IMR-90 (cell line): ENCODE measurements around the gene BEST1.

Experiments used
- FOS ChIP-seq: fragments of 150-350 bp; IDR thresholded peaks from 2 replicates; pipeline ENCODE4 v1.6.1; 2016; ENCODE audit warnings: low read depth, low read length
- MAZ ChIP-seq: IDR thresholded peaks from 2 replicates; pipeline ENCODE4 v1.6.1; 2012; ENCODE audit warnings: low read depth, mild to moderate bottlenecking, low read length, improper control_type of control experiment, moderate library complexity, borderline replicate concordance
- POLR2A ChIP-seq: IDR thresholded peaks from 2 replicates; pipeline ENCODE4 v1.6.1; 2012; ENCODE audit warnings: mild to moderate bottlenecking, low read depth, low read length
- RFX5 ChIP-seq: IDR thresholded peaks from 2 replicates; pipeline ENCODE4 v1.8.0; 2012; ENCODE audit warnings: low read depth, mild to moderate bottlenecking, low read length, moderate library complexity
- TF ChIP-seq, protein P1 (sequence below): conservative IDR thresholded peaks from 2 replicates; pipeline ENCODE4 v1.5.1; 2012; ENCODE audit warnings: mild to moderate bottlenecking, low read depth, low read length, improper control_type of control experiment
- TF ChIP-seq, protein P2 (sequence below): fragments of 150-350 bp; IDR thresholded peaks from 2 replicates; pipeline ENCODE4 v1.6.1; 2016; ENCODE audit warnings: low read depth, mild to moderate bottlenecking, low read length, moderate library complexity, borderline replicate concordance

DNA sequence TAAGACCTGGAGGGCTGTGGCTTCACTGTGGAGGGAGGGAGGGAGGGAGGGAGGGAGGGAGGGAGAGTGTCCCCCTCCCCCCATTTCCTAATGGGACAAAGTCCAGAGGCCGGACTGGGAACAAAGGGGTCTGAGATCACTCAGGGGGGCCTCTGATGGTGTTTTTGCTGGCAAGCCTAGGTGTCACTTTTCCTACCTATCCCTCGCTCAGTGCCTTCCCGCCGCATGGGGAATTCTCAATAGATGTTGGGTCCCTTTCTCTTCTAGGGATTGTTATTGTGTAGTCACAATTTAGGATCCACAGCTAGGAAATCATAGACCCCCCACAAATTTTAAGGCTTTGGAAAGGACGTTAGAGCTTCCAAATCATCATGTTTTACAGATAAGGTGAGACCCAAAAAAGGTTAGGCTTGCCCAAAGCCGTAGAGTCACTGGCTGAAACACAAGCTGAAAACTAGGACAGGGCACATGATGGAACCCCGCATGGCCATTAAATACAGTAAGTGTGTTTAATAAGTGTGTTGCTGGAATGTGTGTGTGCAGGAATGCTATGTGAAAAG is 22.0 kb downstream of the BEST1 start:
- no peak for TF ChIP-seq RFX5
- TF ChIP-seq, protein P1, sequence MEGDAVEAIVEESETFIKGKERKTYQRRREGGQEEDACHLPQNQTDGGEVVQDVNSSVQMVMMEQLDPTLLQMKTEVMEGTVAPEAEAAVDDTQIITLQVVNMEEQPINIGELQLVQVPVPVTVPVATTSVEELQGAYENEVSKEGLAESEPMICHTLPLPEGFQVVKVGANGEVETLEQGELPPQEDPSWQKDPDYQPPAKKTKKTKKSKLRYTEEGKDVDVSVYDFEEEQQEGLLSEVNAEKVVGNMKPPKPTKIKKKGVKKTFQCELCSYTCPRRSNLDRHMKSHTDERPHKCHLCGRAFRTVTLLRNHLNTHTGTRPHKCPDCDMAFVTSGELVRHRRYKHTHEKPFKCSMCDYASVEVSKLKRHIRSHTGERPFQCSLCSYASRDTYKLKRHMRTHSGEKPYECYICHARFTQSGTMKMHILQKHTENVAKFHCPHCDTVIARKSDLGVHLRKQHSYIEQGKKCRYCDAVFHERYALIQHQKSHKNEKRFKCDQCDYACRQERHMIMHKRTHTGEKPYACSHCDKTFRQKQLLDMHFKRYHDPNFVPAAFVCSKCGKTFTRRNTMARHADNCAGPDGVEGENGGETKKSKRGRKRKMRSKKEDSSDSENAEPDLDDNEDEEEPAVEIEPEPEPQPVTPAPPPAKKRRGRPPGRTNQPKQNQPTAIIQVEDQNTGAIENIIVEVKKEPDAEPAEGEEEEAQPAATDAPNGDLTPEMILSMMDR: no peak
- no peak for TF ChIP-seq POLR2A
- no peak for TF ChIP-seq FOS
- no peak for TF ChIP-seq MAZ
- TF ChIP-seq, protein P2, sequence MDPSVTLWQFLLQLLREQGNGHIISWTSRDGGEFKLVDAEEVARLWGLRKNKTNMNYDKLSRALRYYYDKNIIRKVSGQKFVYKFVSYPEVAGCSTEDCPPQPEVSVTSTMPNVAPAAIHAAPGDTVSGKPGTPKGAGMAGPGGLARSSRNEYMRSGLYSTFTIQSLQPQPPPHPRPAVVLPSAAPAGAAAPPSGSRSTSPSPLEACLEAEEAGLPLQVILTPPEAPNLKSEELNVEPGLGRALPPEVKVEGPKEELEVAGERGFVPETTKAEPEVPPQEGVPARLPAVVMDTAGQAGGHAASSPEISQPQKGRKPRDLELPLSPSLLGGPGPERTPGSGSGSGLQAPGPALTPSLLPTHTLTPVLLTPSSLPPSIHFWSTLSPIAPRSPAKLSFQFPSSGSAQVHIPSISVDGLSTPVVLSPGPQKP: no peak
